Mucosa of gallbladder (tissue), 1 donor: ENCODE measurements around the gene TMEM184A. TPM values are rescaled to one million over a fixed set of nuclear protein-coding genes. Genes with fewer than 3 reads are reported as not detected.

Source experiments
- DNase-seq: peaks from one replicate; pipeline ENCODE4 v3.0.0-alpha.2; 2020; ENCODE audit warnings: low spot score
- total RNA-seq: library from RNA; stranded (reverse); gene quantifications from one replicate; pipeline ENCODE4 v1.2.1, GENCODE V29; 2021
- donor health status: DM: no; HTN: no; CAD: no.

Gene TMEM184A
- total RNA-seq, 1 donor from 2014 or later = 39.8 TPM

DNA sequence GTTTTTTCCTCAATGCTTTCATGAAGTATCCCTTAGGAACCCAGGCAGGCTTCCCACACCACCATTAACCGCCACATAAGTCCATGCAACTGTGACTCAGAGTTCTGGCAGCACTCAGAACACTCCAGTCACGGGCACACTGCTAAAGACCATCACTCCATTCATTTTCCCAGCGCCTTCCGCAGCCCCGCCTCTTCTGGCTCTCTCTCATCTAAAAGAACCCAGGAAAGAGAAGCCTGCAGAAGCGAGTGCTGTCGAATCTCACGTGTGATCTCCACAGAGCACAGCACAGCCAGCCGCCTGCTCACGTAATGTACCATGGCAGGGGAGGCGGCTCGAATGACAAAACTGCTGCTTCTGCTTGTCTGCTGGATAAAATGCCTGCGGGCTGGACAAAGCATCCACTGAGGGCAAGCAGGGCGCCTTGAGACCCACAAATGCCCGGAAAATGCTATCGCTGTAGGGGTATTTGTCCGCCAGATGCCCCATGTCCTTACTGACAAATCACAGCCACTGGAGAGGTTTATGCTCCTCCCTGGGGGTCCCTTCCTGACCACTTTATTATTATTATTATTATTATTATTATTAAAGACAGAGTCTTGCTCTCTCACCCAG is 12.0 kb upstream of the TMEM184A start:
- peak; percentile 48 for DNase-seq

DNA sequence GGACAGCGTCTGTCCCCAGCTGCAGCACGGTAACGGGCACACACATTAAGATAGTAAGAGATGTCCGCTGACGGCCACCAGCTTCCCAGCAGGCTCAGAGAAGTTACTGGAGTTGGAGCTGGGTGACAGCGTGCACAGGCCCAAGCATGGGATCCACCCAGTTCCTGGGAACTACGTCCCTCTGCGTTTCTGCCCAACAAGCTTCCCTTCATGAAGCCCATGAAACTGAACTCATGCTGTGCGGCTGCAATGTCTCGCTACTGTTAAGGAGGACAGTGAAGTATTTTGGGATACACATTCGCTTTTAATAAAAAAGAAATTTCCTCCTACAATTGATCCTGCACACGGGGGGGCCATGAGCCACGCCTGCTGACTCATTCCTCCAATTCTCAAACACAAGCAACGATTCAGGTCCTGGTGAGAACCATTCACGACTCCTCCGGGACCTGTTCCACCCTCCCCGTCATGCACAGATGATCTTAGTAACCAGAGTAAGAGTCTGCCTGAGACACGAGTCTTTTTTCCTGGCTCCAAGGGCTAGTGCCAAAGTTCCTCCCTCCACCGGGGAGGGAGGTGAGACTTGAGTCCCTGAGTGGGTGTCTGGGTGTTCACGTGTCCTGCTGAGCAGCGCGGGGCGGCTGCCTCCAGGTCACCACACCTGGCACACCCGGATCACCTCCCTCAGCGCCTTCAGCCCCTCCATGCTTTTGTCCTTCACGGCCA is 11.2 kb upstream of the TMEM184A start:
- DNase-seq = peak; percentile 77

DNA sequence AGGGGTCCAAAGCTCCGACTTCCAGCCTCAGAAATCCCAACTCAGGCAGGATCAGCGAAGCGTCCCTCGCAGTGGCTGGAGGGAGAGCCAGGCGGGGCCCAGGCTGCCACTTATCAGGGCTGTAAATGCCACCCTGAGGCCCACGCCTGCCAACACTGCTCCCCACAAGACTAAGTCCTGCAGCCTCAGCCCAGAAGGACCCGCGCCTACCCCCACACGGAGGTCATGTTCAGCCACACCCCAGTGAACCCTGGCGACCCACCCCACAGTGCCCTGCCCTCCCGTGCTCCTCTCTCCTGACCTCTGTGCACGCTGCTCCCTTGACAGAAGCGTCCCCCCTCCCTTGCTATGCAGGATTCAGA is 10.7 kb upstream of the TMEM184A start:
- no peak for DNase-seq

DNA sequence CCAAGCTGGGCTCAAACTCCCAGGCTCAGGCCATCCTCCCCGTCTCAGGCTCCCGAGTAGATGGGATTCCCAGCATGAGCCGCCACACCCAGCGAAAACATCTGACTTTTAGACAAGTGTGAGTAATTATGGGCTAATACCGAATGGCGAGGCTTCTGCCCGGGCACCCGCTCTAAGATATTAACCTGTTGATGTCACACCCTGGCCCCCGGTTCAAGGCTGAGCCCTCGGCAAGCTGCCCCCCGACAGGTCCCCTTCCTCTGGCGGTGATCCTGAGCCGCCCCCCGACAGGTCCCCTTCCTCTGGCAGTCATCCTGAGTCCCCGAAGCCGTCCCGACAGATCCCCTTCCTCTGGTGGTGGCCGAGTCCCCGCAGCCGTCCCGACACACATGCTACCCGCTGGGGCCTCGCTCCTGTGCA is 8.6 kb upstream of the TMEM184A start:
- no peak for DNase-seq

DNA sequence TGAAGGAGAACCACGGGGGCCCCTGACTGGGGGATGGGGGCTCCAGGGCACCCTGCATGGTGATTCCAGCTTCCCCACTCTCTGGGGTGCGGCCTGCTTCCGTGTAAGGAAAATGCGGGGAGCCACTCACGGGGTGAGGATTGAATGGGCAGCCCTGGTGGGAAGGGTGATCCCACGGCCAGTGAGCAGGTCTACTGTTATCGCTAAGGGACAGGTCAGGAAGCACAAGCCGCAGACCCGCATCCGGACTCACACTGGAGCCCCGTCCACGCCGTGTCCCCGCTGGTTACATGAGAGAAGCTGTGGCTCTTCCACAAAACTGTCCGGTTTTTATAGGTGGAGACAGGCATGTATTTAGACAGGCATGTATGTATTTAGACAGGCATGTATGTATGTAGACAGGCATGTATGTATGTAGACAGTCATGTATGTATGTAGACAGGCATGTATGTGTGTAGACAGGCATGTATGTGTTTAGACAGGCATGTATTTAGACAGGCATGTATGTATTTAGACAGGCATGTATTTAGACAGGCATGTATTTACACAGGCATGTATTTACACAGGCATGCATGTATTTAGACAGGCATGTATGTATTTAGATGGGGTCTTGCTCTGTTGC is 8.1 kb upstream of the TMEM184A start:
- no peak for DNase-seq

DNA sequence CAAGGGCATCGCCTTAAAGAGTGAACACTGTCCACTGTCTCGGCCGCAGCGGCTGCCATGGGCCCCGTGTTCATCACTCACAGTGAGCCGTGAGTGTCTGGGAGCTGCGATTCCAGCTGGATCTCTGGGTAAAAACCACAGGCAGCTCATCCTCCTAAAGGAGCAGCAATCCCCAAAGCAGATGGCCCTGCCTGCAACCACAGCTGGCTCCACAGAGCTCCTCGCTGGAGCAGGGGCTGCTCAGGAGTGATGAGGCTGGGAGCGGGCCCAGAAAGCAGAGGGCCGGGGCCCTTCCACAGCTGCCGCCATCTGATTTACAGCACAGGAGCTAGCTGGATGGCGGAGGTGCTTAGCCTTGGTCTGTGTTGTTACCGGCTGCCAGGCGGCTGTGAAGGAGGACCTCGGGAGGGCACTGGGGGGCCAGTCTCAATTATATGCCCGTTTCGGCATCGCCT is 6.6 kb upstream of the TMEM184A start:
- no peak for DNase-seq

DNA sequence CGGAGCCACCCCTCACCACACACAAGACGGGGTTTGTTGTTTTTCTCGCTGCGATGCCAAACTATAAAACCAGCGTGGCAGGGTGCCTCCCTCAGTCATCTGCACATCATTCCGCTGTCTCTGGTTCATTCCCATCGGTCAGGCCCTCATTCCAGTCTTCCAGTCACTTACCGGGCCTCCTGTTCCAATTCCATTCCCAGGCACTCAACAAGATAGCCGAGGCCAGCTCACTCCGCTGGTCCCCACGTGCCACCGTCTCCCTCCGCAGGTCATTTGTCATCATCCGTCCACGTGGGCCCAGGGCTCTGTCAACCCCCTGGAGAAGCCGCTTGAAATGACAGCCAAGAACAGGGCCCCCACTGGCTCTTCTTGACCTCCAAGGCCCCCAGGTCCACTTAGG is 6.1 kb upstream of the TMEM184A start:
- no peak for DNase-seq

DNA sequence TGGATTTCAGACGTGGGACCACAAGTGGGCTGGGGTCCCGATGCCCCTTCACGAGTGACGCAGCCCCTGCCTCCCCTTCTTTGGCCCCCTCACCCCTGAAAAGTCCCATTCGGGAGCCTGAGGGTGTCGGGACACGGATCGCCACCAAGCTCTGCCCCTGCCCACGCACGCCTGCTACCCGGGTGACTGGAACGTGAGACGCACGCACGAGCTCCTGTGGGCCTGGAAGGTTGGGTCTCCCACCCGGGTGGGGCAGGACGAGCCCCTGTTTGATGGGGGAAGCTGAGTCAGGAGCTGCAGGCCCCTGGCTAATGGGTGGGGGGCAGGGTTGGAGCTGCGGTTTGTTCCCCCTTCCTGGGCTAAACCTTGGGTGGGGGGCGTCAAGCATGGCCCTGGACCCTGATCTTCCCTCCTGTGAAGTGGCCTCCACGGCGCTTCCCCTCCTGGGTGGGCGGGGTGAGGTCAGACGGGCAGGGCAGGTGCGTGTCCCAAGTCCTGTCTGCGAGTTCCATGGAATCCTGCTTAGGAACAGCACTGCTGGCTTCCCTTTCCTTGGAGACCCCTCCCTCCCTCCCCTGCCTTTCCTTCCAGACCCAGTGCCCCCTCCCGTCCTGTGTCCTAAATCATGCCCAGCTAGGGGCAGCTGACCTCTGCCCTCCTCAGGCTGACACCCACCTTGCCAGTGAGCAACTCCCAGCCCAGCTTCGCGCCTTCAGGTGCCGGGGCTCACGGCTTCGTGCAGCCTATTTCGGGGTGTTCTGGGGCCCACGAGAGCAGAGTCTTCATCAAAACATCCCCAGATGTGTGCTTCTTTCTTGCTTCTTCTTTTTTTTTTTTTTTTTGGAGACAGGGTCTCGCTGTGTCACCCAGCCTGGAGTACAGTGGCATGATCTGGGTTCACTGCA is 5.3 kb upstream of the TMEM184A start:
- no peak for DNase-seq

DNA sequence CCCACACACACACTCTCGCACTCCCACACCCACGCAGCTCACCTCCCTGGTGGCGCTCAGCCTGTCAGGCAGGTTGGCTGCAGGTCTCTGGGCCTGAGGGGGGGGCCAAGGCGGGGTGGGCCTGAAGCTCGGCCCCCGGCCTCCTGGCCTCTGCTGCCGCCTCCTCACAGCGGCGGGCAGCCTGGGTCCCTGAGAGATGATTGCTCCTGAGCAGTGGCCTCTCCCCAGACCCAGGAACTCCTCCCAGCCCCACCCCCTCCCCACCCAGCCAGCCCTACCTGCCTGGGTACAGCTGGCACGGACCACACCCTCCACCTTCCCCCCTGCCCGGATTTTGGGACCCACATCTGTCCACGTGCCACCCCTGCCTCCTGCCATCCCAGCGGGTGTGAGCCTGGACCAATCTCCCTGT is 4.6 kb upstream of the TMEM184A start:
- DNase-seq = no peak

DNA sequence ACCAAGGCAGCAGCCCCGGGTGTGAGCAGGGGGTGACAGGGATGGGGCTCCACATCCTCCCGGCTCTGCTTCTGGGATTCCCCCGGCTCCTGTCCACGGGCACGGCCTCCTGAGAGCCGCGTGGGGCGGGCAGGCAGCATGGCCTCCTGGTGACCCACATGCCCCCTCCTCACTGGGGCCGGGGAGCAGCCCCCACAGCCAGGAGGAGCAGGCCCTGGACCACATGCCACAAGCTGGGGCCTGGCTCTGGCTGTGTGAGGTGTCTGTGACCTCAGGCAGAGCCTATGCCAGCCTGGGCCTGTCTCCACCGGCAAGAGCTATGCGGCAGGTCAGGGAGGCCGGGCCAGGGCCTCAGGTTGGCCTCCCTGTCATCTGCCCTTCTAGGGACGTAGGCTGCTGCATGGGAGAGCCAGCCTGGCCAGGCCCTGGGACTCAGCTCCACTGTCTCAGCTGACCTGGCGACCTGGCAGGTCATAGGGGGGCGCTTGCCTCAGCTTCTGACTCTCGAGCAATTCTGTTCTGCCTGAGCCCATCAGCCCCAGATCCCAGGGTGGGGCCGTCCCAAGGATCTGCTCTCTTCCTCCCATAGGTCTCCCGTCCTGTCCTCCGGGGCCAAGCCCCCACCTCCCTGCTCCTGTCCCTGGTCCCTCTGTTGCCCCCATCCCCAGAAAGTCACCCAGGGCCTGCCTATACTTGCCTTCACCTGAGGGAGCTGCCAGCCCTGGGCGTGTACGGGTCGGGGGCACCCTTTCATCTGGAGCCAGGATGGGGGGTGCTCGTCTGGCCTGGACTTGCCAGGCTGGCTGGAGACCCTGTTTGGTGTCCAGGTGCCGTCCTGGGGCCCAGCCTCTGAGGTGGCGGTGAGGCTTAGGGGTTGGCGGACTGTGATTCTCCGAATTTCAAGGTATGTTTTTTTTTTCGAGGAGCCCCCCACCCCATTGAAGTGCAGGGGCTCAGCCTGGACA is 3.9 kb upstream of the TMEM184A start:
- no peak for DNase-seq

DNA sequence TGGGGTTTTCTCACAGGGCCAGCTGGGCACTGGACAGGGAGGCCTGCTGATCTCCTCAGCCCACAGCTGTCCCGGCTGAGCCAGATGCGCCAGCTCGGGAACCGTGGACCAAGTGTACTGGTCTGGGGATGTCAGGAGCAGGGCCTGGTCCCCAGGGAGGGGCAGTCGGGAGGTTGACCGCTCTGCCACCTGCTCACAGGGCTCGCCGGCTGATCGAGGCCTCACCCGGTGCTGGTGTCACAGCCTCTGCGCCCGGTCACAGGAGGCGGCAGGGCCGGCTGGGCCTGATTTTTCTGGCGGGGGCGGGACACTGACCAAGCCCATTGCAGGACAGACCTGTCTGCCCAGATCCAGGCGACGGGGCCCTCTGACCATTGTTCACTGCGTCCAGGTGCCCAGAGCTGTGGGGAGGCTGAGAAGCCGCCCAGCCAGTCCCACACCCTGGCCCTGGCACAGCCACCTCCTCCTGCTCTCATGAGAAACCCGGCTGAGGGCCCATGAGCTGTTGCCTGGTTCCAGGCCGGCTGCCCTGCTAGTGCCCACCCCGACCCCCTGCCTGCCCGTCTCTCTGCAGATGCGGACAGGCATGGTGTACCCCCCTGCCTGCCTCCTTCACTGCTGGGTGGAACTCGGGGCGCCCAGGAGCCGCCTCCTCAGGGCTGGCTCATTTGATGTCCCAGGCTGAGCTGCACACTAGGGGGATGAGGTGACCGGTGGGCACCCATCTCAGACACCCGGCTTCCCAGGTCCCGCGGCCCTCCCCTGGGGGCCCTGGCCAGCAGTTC is 3.0 kb upstream of the TMEM184A start:
- DNase-seq = peak; percentile 75

DNA sequence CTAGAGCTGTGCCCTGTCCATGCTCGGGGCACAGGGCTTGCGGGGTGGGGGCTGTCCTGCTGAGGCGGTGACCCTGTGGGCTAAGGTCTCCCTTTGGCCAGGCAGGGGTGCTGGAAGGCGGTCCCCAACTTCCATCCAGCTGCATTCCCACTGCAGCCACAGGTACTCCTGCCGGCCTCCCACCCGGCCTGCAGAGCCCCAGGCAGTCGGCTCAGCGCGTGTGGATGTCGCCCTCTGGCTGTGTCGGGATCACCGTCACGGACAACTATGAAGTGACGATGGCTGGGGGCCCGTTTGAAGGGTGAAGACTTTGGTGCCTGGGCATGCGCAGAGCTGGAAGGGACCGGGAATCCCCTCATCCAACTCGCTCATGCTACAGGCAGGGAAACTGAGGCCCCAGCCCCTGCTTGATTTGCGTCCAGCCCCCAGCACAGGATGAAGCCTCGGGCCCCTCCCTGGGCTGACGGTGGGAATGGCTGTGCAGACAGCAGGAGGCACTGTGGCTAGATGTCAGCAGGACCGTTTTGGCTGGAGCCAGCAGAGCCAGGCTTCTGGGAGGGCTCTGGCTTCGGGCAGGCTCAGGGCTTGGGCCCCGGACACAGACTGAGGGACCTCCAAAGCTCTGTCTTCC is 2.3 kb upstream of the TMEM184A start:
- DNase-seq = no peak

DNA sequence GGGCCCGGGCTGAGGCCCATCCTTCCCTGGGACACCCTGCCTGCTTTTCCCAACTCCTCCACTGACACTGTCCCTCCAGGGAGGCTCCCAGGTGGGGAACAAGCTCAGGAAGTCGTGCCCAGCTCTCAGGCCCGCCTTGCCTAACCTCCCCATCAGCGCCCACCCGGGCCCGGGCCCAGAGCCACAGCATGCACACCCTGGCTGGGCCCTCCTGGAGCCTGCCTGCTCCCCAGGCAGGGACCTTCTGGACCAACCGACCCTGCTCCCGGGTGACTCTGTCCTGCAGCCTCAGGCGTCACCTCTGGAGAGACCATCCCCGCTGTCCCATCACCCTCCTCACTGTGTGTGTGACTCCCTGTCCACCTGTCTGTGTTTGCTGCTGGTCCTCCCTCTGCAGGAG is 1.8 kb upstream of the TMEM184A start:
- DNase-seq = no peak

DNA sequence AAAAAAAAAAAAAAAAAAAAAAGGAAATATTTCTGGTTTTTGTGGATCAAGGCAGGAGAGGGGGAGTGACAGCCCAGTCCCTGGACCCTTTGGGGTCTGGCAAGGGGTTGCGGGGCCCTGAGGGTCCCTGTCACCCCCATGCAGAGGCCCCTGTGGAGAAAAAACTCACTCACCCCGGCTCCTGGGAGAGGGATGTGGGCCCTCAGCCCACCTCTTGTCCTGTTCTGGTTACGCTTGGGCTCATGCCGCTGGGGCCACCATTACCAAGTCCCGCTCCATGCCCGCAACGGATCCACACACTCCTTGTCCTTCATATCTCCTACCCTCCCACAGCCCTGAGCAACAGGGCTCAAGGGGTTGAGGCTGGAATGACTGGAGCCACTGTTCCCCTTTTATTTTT is 1.0 kb upstream of the TMEM184A start:
- DNase-seq = no peak

DNA sequence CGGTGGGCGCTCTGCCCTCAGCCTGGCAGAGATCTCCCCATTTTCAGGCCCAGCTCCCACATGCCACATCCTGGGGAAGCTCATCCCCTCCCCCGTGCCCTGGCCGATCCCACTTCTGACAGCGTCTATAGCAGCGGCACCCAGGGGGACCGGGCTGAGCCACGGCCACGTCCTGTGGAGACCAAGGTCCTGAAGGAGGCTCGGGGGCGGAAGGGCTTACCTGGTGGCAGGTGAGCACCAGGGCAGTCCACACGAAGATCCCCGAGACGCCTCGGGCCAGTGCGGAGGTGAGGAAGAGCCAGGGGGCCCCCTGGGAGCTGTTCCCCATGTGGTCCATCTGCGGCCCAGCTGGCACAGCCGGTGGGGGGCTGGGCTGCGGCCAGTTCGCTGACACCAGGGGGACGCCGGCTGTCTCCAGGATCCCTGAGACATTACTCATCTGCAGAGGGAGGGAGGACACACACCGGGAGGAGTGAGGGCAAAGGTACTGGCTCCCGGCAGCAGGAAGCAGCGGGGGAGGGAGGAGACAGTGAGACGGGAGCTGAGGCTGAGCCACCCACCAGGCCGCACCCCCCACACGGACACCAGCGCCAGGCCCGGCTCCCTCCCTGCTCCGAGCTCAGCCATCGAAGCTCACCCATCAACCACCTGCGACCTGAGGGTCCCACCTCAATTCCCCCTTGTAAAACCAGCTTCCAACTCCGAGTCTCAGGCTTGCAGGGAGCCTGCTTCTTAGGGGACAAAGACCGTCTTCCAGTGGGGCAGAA is 776 bp downstream of the TMEM184A start:
- peak; percentile 86 for DNase-seq

DNA sequence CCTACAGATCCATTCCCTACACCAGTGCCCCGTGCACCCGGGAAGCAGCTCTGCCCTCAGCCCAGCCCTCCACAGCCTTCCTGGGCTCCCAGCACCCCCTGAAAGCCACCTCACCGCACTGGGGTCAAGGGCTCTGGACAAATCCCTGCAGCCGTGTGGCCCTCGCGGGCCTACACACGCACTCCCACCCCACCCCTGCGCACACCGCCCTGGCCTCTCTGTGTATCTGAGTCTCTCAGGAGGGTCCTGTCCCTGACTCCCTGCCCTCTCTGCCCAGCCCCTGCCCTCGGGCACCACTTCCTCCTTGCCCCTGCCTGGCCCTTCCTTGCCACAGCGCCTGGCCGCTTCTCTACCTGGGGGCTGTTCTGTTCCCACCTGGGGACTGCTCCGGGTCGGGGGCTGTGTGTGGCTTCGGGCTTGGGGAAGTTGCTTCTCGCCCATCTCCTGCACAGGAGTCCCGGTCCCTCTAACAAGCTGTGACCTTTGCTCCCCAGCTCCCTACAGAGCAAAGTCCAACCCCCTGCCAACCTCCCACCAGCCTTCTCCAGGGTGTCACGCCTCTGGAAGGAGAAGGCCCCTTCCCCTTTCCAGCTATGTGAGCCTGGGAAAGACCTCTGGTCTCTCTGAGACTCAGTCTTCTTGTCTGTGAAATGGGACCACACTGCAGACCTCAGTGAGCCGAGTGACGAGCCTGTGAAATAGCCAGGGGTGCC is 1.5 kb downstream of the TMEM184A start:
- DNase-seq = no peak

DNA sequence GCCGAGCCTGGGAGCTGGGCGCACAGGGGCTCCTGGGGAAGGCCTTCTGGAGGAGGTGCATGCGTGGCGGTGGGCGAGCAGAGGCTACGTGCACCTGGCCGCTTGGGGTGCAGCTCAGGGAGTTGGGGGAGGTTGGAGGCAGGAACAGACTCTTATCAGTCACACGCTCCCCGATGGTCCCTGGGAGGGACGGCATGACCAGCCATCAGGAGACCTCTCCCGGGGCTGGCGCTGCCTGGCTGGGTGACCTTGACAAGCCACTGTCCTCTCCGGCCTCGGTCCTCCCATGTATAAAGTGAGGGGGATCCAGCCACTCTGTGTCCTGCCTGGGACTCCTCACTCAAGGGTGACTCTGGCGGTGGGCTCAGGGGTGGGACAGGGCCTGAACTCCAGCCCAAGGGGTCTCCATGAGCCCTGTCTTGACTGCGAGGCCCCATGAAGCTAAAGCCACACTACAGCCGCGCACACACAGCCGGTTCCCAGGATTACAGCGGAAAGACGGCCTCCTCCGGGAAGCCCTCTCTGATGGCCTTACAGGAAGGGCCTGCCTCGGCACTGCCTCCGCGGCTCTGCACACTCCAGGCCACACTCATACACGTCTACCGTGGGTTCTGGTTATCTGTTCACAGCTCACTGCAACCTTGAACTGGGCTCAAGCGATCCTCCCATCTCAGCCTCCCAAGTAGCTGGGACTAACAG is 2.3 kb downstream of the TMEM184A start:
- DNase-seq = no peak

DNA sequence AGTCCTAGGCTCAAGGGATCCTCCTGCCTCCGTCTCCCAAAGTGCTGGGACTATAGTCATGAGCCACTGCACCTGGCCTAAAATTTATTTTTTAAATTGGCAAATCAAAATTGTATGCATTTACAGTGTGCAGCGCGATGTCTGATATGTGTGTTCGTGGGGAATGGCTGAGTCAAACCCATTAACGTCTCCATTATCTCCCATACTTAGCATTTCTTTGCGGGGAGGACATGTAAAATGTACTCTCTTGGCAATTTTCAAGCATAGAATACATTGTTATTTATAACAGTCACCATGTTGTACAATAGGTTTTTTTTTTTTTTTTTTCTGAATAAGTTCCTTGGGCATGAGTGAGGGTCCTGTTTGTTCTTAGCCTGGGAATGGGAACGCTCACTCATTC is 3.8 kb downstream of the TMEM184A start:
- DNase-seq = no peak
